ENCODE results near the gene GRM4.
"Not testable (repeated sequence)": the region's sequence is repeated elsewhere in the genome, so short reads cannot be mapped to it uniquely, and the experiment has no call there.

Gene GRM4

DNA sequence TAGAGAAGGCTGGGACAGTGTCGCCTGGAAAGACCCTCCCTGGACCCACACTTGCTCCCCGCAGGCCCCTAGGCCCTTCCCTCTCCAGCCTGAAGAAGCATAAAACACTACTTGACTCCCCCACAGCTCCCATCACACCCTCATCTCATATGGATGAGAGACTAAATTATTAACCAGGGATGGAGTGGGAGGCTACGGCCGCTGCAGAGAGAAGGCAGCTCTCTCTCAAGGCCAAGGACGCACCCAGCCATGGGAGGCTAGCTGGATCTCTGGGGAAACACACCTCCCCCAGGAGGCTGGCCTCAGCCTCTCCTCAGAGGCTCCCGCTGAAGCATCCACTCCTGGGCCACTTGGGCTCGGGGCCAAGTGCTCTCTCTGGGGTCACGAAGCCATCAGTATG, 102.5 kb downstream of the GRM4 start:
- DNase-seq (ENCODE audit: low spot score) = no peak

GRCh38 chr6:34041998-34042397, 103.9 kb downstream of the GRM4 start:
- DNase-seq (ENCODE audit: low spot score) = not testable (repeated sequence)

DNA sequence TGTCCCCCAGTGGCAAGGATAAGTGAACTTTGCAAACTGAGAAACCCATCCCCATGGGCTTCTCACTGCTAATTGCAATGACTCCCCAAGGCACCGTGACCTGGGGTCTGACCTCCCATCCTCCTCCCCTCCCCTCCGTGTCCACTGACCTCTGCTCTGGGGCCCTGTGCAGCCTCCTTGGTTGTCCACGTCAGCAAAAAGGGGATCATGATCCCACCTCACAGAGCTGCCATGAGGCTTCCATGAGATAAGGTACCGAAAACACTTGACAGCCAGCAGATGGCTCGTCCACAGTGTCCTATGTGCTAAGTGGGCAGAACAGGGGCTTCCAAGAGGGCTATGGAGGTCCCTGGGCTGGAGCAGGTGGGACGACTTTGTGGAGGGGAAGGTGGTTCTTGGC, 104.5 kb downstream of the GRM4 start:
- DNase-seq (ENCODE audit: low spot score) = no peak

- no peak for DNase-seq (ENCODE audit: low spot score)
Measured at GRCh38 chr6:34039943-34040342, 105.9 kb downstream of the GRM4 start.

DNA sequence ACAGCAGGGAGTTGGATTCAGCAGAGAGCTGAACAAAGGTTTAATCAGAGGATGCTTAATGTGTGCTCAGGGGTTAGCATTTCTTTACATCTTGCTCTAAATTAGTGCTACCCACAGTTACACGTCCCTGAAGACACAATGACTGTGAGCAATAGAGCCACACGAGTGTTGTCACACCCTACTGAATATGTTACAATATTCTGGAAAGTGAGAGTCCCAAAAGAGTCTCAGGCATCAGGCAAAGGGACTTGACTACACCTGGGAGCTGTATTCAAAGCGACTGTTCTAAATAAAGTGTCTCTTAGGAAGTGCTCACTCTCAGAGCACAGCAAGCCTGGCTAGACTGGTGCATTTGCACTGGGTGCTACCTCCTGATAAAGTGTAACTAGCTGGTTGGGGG, 108.7 kb downstream of the GRM4 start:
- DNase-seq (ENCODE audit: low spot score) = no peak

DNA sequence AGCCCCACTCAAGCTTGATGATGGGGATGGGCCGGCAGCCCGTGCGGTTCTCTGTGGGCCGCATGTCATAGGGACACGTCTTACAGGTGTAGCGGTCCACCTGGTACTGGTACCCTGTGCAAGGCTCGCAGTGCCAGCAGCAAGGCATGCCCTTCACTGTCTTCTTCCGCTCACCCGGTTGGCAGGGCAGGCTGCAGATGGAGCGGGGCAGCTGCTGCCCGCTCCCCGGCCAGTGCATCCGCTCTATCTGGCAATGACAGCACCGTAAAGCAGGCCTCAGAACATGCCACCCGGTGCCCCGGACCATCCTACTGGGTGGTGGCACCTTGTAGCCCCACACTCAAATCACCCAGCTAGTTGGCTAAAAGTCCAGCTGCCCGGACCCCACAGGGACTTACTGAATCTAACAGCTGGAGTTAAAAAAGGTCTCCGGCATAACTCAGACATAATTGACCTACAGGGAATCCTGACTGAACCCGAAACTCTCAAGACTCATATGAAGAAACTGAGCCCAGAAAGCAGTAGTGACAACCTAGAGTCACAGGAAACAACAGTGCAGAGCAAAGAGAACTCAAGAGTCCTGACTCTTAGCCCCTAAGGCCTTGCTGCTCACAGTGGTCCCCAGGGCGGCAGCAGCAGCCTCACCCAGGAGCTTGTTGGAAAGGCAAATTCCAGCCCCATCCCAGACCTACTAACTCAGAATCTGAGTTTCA, 109.4 kb downstream of the GRM4 start:
- DNase-seq (ENCODE audit: low spot score) = no peak

DNA sequence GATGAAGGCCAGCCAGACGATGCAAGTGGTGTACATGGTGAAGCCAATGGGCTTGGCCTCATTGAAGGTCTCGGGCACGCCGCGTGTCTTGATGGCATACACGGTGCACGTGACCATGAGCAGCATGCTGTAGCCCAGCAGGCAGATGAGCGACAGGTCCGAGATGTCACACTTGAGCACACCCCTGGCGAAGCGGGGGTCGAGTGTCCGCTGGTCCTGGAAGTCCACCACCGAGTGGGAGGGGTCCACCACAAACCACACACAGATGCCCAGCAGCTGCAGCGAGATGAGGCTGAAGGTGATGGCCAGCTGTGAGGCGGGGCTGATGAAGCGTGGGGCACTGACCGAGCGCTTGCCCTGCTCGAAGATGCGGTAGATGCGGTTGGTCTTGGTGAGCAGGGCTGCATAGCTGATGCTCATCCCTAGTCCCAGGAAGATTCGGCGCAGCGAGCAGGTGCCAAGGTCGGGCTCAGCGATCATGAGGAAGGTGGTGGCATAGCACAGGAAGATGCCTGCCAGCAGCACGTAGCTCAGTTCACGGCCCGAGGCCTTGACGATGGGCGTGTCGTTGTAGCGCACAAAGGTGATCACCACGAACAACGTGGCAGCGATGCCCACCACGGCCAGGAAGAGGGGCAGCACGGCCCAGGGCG, 110.1 kb downstream of the GRM4 start:
- DNase-seq (ENCODE audit: low spot score) = no peak

DNA sequence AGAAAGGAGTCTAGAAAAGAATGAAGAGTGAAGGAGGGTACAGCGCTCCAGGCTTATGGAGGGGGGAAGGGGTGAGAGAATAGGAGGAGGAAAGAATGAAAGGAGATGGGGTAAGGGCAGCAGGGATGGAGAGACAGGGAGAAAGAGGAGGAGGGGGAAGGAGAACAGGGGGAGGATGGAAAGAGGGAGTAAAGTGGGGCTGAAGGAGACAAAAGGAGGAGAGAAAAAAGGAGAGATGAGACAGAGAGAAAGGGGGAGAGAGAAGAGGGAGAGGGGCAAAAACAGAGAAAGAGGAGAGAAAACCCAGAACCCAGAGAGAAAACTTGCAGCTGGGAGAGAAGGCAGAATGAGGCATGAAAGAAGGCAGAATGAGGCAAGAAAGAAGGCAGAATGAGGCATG, 110.7 kb downstream of the GRM4 start:
- DNase-seq (ENCODE audit: low spot score) = no peak

DNA sequence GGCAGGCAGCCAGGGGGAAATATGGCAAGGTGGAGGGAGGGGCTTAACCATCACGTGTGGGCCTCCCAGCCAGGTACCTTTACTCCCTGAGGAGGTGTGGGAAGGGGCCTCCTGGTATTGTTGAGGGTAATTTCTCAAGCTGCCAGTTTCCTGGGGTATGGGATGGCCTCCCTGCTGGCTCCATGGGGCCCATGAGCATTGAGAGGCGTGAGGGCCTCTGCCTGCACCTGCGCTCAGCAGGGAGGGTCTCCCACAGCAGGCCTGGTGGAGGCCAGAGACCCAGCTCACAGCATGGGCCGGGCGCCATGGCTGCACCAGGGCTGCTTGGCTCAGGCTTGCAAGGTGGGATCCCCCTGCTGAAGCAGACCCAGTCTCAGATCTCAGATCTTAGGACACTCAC, 113.0 kb downstream of the GRM4 start:
- no peak for DNase-seq (ENCODE audit: low spot score)

DNA sequence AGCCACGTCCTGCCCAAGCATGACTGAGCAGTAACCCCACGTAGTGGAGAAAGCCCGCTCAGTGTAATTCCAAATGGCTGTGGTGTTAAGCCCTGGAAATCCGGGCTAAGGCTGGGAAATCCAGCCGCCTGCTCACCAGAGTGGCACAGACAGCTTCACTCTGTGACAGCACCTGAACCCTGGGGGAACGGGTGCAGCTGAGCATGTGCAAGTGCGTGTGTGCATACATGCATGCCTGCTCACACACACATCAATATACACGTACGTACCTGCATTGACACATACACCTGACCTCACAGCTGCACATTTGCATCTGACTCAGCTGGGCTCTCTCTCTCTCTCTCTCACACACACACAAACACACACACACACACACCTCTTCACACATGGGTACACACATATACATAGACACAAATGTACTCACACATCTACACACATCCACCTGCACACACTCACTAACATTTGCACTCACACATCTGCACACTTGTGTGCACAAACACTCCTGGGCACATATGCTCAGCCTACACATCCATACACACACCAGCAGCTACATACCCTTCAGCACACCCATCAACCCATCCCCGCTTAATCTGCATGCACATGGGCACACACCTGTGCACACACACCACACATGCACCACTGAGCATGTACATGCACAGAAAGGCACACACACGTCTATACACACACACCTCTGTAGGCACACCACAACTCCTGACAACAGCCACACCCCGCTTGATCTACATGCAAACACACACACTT, 114.1 kb downstream of the GRM4 start:
- DNase-seq (ENCODE audit: low spot score) = no peak

- DNase-seq (ENCODE audit: low spot score) = no peak
Measured at GRCh38 chr6:34030831-34031624, 114.9 kb downstream of the GRM4 start.

DNA sequence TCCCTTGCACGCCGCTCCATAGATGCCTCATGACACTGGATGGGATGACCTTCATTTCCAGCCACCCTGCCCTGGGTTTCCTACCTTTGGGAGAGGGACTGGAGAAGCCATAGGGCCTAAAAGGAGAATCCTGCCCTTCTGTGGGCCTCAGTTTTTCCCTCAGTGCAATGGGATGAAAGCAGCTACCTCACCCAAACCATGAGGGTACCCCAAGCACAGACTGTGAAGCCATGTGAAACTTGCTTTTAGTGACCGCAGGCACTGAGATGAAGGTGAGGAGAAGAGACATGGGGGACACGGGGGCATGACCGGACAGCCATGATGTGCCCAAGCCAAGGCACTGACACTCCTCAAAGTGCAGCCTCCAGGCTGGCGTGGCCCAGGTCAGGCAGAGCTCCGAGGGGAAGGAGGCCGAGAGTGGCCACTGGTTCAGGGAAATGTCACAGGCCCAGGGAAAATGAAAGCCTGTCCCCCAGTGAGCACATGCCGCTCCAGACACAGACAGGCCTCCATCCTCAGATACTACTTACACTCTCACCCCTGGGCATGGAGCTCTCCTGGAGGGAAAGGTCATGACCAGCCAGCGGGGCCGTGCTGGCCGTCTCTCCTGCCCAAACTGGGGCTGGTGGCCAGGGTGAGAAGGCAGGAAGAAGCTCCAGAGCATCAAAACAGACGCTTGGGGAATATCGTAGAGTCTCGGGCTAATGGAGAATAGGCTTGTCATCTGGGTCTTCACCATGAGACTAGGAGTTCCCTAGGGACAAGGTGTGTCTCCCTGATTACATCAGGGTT, 116.2 kb downstream of the GRM4 start:
- no peak for DNase-seq (ENCODE audit: low spot score)

DNA sequence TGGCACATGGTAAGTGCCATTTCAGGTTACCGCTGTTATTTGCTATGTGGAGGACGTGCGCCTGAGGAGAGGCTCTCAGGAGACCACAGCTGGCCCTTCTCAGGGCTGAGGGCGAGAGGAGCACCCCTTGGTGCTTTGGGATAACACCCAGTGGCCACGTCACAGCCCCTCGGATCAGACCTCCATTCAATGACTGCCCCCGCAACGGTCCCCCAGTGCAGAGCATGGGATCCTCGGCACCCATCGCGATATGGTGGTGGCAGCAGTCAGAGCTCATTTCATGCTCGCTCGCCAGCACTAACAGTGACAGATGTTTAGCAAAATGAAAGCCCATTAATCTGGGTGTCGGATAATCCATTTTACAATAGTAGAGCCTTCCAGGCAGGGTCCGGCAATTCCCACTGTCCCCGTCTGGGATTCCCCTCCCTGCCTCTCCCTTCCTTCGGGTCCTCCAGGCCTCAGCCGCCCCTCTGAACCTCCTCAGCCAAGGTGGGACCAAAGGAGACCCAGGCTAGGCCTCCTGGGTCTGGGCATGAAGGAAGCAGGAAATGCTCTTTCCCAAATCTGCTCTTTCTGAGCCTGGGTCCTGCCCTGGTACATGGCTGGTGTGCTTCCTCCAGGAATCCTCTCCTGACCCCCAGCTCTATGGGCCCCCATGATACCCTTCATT, 117.1 kb downstream of the GRM4 start:
- no peak for DNase-seq (ENCODE audit: low spot score)

DNA sequence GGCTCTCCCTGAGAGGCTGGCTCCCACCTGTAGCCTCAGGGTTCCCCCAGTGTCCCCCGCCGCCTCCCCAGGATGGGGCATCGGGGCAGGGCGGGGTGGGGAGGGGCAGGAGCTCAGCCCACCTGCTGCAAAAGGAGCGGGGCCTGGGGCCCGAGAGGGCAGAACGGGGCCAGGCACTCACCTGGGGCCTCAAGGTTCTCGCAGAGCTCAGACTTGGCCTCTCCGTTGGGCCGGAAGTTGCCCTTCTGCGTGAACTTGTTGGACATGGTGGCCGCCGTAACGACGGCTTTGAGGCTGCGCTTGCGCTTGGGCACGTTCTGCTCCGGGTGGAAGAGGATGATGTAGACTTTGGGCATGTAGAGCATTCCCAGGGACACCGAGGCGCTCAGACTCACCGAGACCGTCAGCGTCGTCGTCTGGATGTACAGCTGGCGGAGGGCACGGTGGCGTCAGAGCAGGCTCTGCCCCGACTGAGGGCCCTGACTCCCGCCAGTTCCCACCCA, 117.9 kb downstream of the GRM4 start:
- no peak for DNase-seq (ENCODE audit: low spot score)

- DNase-seq (ENCODE audit: low spot score) = peak; percentile 32
Measured at GRCh38 chr6:34027445-34027936, 118.4 kb downstream of the GRM4 start.

DNA sequence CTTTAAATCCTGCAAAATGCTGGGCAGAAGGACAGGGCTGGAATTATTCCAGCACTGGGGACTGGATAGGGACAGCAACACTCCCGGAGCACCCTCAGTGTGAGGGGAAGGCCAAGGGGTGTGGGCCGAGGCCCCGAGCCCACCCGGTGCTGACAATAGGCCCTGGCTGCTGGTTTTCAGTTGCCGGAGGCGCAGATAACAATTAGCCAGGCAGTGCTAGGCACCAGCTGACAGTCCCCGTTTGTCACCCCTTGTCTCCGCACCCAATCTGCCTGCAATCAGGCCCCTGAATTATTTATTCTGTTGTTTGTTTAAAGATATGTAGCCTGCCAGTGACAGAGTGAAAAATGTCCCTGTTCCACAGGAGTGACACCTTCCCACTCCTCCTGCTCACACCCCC, 120.0 kb downstream of the GRM4 start:
- DNase-seq (ENCODE audit: low spot score) = no peak

DNA sequence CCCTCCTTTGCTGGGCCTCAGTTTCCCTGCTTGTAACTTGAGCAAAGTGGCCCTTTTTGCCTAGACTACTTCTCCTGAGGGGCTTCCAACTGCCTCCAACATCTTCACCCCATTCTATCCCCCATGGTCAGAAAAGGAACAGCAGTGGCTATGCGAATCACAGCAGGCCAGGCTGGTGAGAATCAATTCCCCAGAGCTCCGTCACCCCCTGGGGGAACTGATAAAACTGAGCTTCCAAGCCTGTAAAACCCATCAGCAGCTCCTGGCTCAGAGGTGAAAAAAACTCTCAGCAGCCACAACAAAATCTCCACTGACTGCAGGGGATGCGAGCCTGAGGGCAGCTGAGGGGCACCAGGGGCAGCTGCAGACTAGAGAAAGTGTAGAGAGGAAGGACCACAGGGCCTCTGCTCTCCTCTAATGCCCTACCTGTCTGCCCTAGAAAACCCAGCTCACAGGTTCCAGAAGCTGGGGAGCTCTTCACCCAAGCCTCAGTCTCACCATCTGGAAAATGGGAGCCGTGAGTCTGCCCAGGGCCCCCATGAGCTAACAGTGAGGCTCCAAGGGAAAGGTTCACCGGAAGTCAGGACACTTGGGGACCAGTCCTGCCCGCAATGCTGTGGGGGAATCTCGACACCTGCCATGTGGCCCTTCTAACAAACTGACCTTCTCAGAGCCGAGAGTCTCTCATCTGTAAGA, 120.6 kb downstream of the GRM4 start:
- no peak for DNase-seq (ENCODE audit: low spot score)

DNA sequence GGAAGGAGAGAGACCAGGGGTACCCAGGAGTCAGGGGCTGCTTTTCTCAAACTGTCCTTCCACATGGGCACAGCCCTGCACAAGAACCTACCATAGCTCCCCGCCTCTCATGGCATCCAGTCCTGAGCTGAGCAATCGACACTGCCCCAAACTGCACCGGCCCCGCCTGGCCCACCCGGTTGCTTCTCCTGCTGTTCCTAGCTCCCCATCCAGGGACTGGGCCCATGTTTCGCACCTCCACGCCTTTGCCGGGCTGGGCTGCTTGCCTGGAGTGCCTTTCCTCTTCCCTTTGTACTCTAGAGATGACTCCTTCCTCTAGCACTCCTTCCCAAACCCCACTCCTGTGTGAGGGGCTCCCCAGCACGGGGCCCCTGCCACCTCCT, 123.0 kb downstream of the GRM4 start:
- no peak for DNase-seq (ENCODE audit: low spot score)

DNA sequence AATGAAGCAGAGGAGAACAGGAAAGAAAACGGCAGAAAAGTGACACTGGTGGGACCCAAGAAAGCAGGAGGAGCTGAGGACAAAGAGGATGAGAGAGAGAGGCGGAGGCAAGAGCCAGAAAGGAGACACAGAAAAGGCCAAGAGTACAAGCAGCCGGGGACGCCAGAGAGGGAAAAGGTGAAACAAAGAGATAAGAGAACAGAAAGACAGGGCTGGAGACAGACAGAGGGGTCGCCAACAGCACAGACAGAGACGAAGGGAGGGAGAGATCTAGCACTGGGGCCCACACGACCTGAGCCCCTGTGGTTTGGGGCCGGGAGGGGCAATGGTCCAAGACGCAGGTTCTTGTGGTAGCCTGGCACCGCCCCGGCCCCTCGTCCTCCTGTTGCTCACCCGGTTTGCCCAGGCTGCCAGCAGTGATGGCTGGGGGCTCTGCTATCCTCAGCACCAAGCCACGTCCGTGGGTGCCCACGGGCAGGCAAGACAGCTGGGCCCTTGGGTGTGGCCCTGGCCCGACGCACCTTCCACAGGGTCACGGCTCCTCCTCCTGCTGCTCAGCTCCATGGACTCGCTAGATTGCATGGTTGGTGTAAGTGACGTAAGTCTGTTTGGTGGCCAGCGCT, 123.5 kb downstream of the GRM4 start:
- no peak for DNase-seq (ENCODE audit: low spot score)

Data from hematopoietic multipotent progenitor cell treated with erythropoietin and hydrocortisone succinate and interleukin-3 and kit ligand, for 15 days (in vitro differentiated cells).